Testis (tissue), 3 donors: ENCODE measurements around the gene NAB2. TPM values are rescaled to one million over a fixed set of nuclear protein-coding genes. Genes with fewer than 3 reads are reported as not detected.

ENCODE experiments used
- DNase-seq: peaks from one replicate; pipeline ENCODE4 v3.0.0-alpha.2; 2019
- H3K27ac ChIP-seq, 2 donors: fragments of 200-600 bp; sonication (generic); one replicate each; pipeline ENCODE4 v1.5.1; 2019
- H3K27me3 ChIP-seq: fragments of 200-600 bp; sonication (generic); one replicate; pipeline ENCODE4 v1.5.1; 2019
- H3K36me3 ChIP-seq: fragments of 200-600 bp; sonication (generic); one replicate; pipeline ENCODE4 v1.5.1; 2017; ENCODE audit warnings: low read depth; ENCODE audit errors: missing control alignments
- H3K4me1 ChIP-seq: fragments of 200-600 bp; sonication (generic); one replicate; pipeline ENCODE4 v1.5.1; 2019
- H3K4me3 ChIP-seq, 2 donors: fragments of 200-600 bp; sonication (generic); one replicate each; pipeline ENCODE4 v1.5.1; 2017 to 2019
- H3K9me3 ChIP-seq: fragments of 200-600 bp; sonication (generic); one replicate; pipeline ENCODE4 v1.5.1; 2017
- CTCF ChIP-seq, 3 experiments: fragments of 450-650 bp in 2 of 3; fragments of 200-600 bp in 1 of 3; sonication (generic) in 1 of 3; IDR thresholded peaks; one replicate each; pipeline ENCODE4 v1.5.1; 2016 to 2019; ENCODE audit warnings: antibody characterized with exemption in 3 of 3, mild to moderate bottlenecking in 2 of 3, moderate library complexity in 1 of 3
- POLR2A ChIP-seq: fragments of 450-650 bp; IDR thresholded peaks from one replicate; pipeline ENCODE4 v1.6.1; 2017; ENCODE audit warnings: antibody characterized with exemption, mild to moderate bottlenecking, moderate library complexity
- WGBS, 2 donors: methylation state at CpG; one replicate each; pipeline ENCODE4 v1.1.5; 2018; 5-methylcytosine and 5-hydroxymethylcytosine counted together
- intact Hi-C: fragments of 100-400 bp; cut with DNase I; formaldehyde crosslinking; loops from one replicate; pipeline ENCODE4 v1.15.1; 2023; ENCODE audit warnings: low total_unique reads
- polyA plus RNA-seq: library from polyadenylated mRNA; stranded (reverse); fragments of 350-450 nt; fragmentation: Illumina TruSeq; extraction: RNeasy Lipid Tissue Mini Kit (QIAGEN cat#74804); gene quantifications from one replicate; pipeline ENCODE4 v1.2.3, GENCODE V29; 2014; ENCODE audit warnings: low read depth, low replicate concordance; ENCODE audit not compliant: insufficient read depth
- total RNA-seq, 2 donors: library from RNA; depleted of rRNA; stranded (reverse); fragments of >200 nt; gene quantifications; one replicate each; pipeline ENCODE4 v1.2.3, GENCODE V29; 2016

Gene NAB2
- total and polyA plus RNA-seq, 3 donors from 2014 or later: 31.4 to 59.5 (median 45.7) TPM

GRCh38 chr12:57128519-57129247 is 39.8 kb downstream of the NAB2 start:
- TF ChIP-seq POLR2A (no peak), CTCF (IDR thresholded peaks at IDR 0.05) (no peak)
- Histone ChIP-seq H3K4me3 (peak overlapping the region; percentile 65 to 92), H3K4me1 (peaks cover 47% of the 10 kb centered on the region), H3K27ac (peak overlapping the region; percentile 98 to 99), H3K27me3 (no peaks in the 10 kb centered on the region), H3K36me3 (no peaks in the 10 kb centered on the region), H3K9me3 (no peaks in the 10 kb centered on the region)
- DNase-seq: no peak
- 0 to 3% methylated on average over 15 to 34 of the region's 35 CpGs for WGBS, 2 donors
- intact Hi-C loops: no loop called here

GRCh38 chr12:57129321-57129842 is 40.5 kb downstream of the NAB2 start:
- TF ChIP-seq CTCF (IDR thresholded peaks at IDR 0.05): no peak
- no peak for TF ChIP-seq POLR2A
- Histone ChIP-seq H3K4me3 (peak overlapping the region; percentile 65 to 92), H3K27ac (peak overlapping the region; percentile 98 to 99), H3K36me3 (no peaks in the 10 kb centered on the region), H3K4me1 (peaks cover 54% of the 10 kb centered on the region), H3K9me3 (no peaks in the 10 kb centered on the region), H3K27me3 (no peaks in the 10 kb centered on the region)
- DNase-seq: no peak
- intact Hi-C loops: no loop called here
- 0 to 9% methylated on average over 2 to 10 of the region's 12 CpGs for WGBS, 2 donors

- Histone ChIP-seq H3K9me3 (no peaks in the 10 kb centered on the region), H3K4me1 (peaks cover 59% of the 10 kb centered on the region), H3K27me3 (no peaks in the 10 kb centered on the region), H3K36me3 (no peaks in the 10 kb centered on the region), H3K27ac (peak overlapping the region; percentile 98 to 99), H3K4me3 (peak overlapping the region; percentile 65 to 92)
- intact Hi-C loops: no loop called here
- TF ChIP-seq CTCF (IDR thresholded peaks at IDR 0.05) (no peak), POLR2A (no peak)
- no peak for DNase-seq
Observed at GRCh38 chr12:57129889-57130288, 41.0 kb downstream of the NAB2 start.

GRCh38 chr12:57130941-57131340 is 42.0 kb downstream of the NAB2 start:
- no peak overlapping the region for H3K4me3 ChIP-seq
- H3K36me3 ChIP-seq: no peaks in the 10 kb centered on the region
- no peaks in the 10 kb centered on the region for H3K9me3 ChIP-seq
- TF ChIP-seq POLR2A: no peak
- TF ChIP-seq CTCF (IDR thresholded peaks at IDR 0.05): no peak
- 44 to 47% methylated on average over 2 of the region's 2 CpGs for WGBS, 2 donors
- peak overlapping the region; percentile 98 to 99 for H3K27ac ChIP-seq
- no peak for DNase-seq
- no peaks in the 10 kb centered on the region for H3K27me3 ChIP-seq
- intact Hi-C loops: no loop called here
- H3K4me1 ChIP-seq: peaks cover 70% of the 10 kb centered on the region
